SK-N-SH (cell line): ENCODE results near the gene FZD10. TPM values are rescaled to one million over a fixed set of nuclear protein-coding genes. Genes with fewer than 3 reads are reported as not detected.

Experiments used
- CTCF ChIA-PET: fragments of 300-600, 350-600 bp; formaldehyde crosslinking; extraction: SDS; loops from one replicate; lab custom pipeline; 2021; lab: Yijun Ruan, JAX
- POLR2A ChIA-PET: fragments of 350-600 bp; sonication (Branson Sonifier 250); formaldehyde crosslinking; extraction: SDS; loops from one replicate; lab custom pipeline; 2020; ENCODE audit warnings: antibody characterized with exemption, inconsistent platforms; lab: Yijun Ruan, JAX
- DNase-seq: peaks from one replicate; pipeline ENCODE4 v3.0.0; 2012
- H2AFZ ChIP-seq: fragments of 200-600 bp; sonication (generic); 2 replicates; pipeline ENCODE4 v1.8.1; 2016; ENCODE audit warnings: antibody characterized with exemption, mild to moderate bottlenecking, low read depth
- H3F3A ChIP-seq: fragments of 200-600 bp; sonication (generic); replicated peaks from 2 replicates; pipeline ENCODE3; 2016; ENCODE audit warnings: antibody characterized with exemption, mild to moderate bottlenecking; ENCODE audit not compliant: insufficient read depth
- H3K27ac ChIP-seq, 2 experiments: fragments of 200-500 bp in 1 of 2; fragments of 200-600 bp in 1 of 2; sonication (Bioruptor generic) in 1 of 2; sonication (generic), shearing (Covaris generic) in 1 of 2; 2 replicates each; pipeline versions ENCODE4 v1.5.1 to v1.6.1; 2014 to 2016; ENCODE audit warnings: low read depth in 2 of 2, inconsistent platforms in 1 of 2, low read length in 1 of 2, mild to moderate bottlenecking in 1 of 2, mixed read lengths in 1 of 2
- H3K27me3 ChIP-seq: fragments of 200-600 bp; sonication (generic), shearing (Covaris generic); 2 replicates; pipeline ENCODE4 v1.6.1; 2016; ENCODE audit warnings: mixed run types; ENCODE audit not compliant: insufficient read depth
- H3K36me3 ChIP-seq, 2 experiments: fragments of 200-500 bp in 1 of 2; fragments of 200-600 bp in 1 of 2; sonication (Bioruptor generic) in 1 of 2; sonication (generic) in 1 of 2; replicated peaks in 1 of 2; 2 replicates each; pipeline versions ENCODE3 to v1.5.1; 2014 to 2016; ENCODE audit warnings: low read length in 1 of 2, mild to moderate bottlenecking in 1 of 2; ENCODE audit not compliant: insufficient read depth in 2 of 2, control insufficient read depth in 1 of 2
- H3K4me1 ChIP-seq, 2 experiments: fragments of 200-500 bp in 1 of 2; fragments of 200-600 bp in 1 of 2; sonication (Bioruptor generic) in 1 of 2; sonication (generic), shearing (Covaris generic) in 1 of 2; 2 replicates each; pipeline versions ENCODE4 v1.5.1 to v1.6.1; 2014 to 2016; ENCODE audit warnings: low read depth in 1 of 2, low read length in 1 of 2, mixed run types in 1 of 2; ENCODE audit not compliant: insufficient read depth in 2 of 2, control insufficient read depth in 1 of 2
- H3K4me2 ChIP-seq: fragments of 200-600 bp; sonication (generic), shearing (Covaris generic); 2 replicates; pipeline ENCODE4 v1.6.1; 2017; ENCODE audit warnings: mixed run types
- H3K4me3 ChIP-seq, 2 experiments: fragments of 200-500 bp in 1 of 2; fragments of 200-600 bp in 1 of 2; sonication (Bioruptor generic) in 1 of 2; sonication (generic), shearing (Covaris generic) in 1 of 2; 2 replicates each; pipeline versions ENCODE4 v1.5.1 to v1.8.1; 2014 to 2016; ENCODE audit warnings: low read depth in 2 of 2, inconsistent platforms in 1 of 2, low read length in 1 of 2, mild to moderate bottlenecking in 1 of 2, mixed read lengths in 1 of 2, moderate library complexity in 1 of 2
- H3K79me2 ChIP-seq: fragments of 200-600 bp; sonication (generic); 2 replicates; pipeline ENCODE4 v1.8.1; 2017; ENCODE audit warnings: mild to moderate bottlenecking; ENCODE audit not compliant: insufficient read depth
- H3K9ac ChIP-seq: fragments of 200-600 bp; sonication (generic); 2 replicates; pipeline ENCODE4 v1.6.1; 2017; ENCODE audit warnings: mixed run types
- H3K9me2 ChIP-seq: fragments of 200-600 bp; sonication (generic); 2 replicates; pipeline ENCODE4 v1.6.1; 2017; ENCODE audit warnings: mixed run types
- H3K9me3 ChIP-seq: fragments of 200-600 bp; sonication (generic); 2 replicates; pipeline ENCODE4 v1.6.1; 2017; ENCODE audit warnings: mixed run types, mild to moderate bottlenecking, moderate library complexity
- H4K20me1 ChIP-seq: fragments of 200-600 bp; sonication (generic); 2 replicates; pipeline ENCODE4 v1.6.1; 2017; ENCODE audit warnings: mild to moderate bottlenecking, mixed run types; ENCODE audit not compliant: insufficient read depth
- ELF1 ChIP-seq: IDR thresholded peaks from 2 replicates; pipeline ENCODE4 v1.4.0; 2012
- EZH2phosphoT487 ChIP-seq: fragments of 200-600 bp; sonication (generic); IDR thresholded peaks from 2 replicates; pipeline ENCODE4 v1.6.1; 2017; ENCODE audit warnings: low read depth, mixed run types, mild to moderate bottlenecking, antibody characterized with exemption, moderate library complexity, borderline replicate concordance
- FOSL2 ChIP-seq: IDR thresholded peaks from 2 replicates; pipeline ENCODE4 v1.4.0; 2012; ENCODE audit warnings: low read depth, mild to moderate bottlenecking, moderate library complexity, borderline replicate concordance
- FOXJ3 ChIP-seq: sonication (generic); formaldehyde crosslinking; IDR thresholded peaks from 2 replicates; pipeline ENCODE4 v1.5.1; 2020; ENCODE audit warnings: mild to moderate bottlenecking, missing genetic modification reagents
- JUND ChIP-seq: IDR thresholded peaks from 2 replicates; pipeline ENCODE4 v1.4.0; 2012
- MEF2A ChIP-seq: IDR thresholded peaks from 2 replicates; pipeline ENCODE4 v1.4.0; 2012; ENCODE audit warnings: low read depth, borderline replicate concordance
- RCOR1 ChIP-seq: fragments of 150-350 bp; IDR thresholded peaks from 2 replicates; pipeline ENCODE4 v1.6.1; 2017; ENCODE audit warnings: antibody characterized with exemption, low read length
- REST ChIP-seq: IDR thresholded peaks from 2 replicates; pipeline ENCODE4 v1.6.1; 2012; ENCODE audit warnings: mild to moderate bottlenecking, low read depth, low read length, moderate library complexity
- RFX5 ChIP-seq: IDR thresholded peaks from 2 replicates; pipeline ENCODE4 v1.6.1; 2012; ENCODE audit warnings: mild to moderate bottlenecking, improper control_type of control experiment, low read length
- SIN3A ChIP-seq: IDR thresholded peaks from 2 replicates; pipeline ENCODE4 v1.6.1; 2012; ENCODE audit warnings: low read depth, mild to moderate bottlenecking, low read length, moderate library complexity, borderline replicate concordance
- TCF12 ChIP-seq: IDR thresholded peaks from 2 replicates; pipeline ENCODE4 v1.4.0; 2012
- YY1 ChIP-seq: IDR thresholded peaks from 2 replicates; pipeline ENCODE4 v1.4.0; 2012; ENCODE audit warnings: low read depth, mild to moderate bottlenecking
- WGBS: methylation state at CpG from one replicate; pipeline ENCODE4 v1.1.6; 2017; ENCODE audit warnings: low lambda C conversion rate; 5-methylcytosine and 5-hydroxymethylcytosine counted together
- polyA plus RNA-seq, 3 experiments: library from polyadenylated mRNA; depleted of rRNA; stranded (reverse); fragments of >200 nt; gene quantifications; 2 replicates each; pipeline ENCODE4 v1.2.3, GENCODE V29; 2012
- TF ChIP-seq, protein P1 (sequence below): fragments of 150-350 bp; IDR thresholded peaks from 2 replicates; pipeline ENCODE4 v1.6.1; 2016; ENCODE audit warnings: mild to moderate bottlenecking, low read depth, low read length

FZD10 gene
- polyA plus RNA-seq, 1 of the 3 experiments (the other 2 are of a cell fraction): not detected

DNA sequence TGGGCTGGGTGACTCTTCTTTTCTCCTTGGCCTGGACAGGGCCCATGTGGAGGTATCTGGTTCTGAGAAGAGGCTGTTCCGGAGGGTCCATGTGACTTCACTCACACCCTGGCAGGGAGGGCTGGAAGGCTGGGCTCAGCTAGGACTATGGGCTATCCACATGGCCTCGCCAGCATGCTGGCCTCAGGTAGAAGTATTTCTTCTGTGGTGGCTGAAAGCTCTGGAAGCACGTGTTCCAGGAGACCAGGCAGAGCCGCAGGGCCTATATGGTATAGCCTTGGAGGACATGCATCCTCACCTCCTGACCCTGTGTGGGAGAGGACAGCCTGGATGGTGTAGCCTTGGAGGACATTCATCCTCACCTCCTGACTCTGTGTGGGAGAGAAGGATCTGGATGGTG is 38.2 kb upstream of the FZD10 start:
- 27% methylated on average over 4 of the region's 4 CpGs for WGBS
- no peak overlapping the region for H3K4me2 ChIP-seq
- POLR2A ChIA-PET: no interaction called here

More for the DNA sequence above, 38.2 kb upstream of the FZD10 start:
- Histone ChIP-seq H3K27me3 (no peaks in the 10 kb centered on the region), H3K9ac (no peak overlapping the region), H3K27ac (no peak overlapping the region), H3K9me3 (no peaks in the 10 kb centered on the region), H3K79me2 (no peaks in the 10 kb centered on the region), H2AFZ (no peak overlapping the region), H3K36me3 (no peaks in the 10 kb centered on the region), H3K4me3 (no peak overlapping the region), H3K4me1 (no peaks in the 10 kb centered on the region; a peak in 1 of 4 replicates), H3F3A (no peaks in the 10 kb centered on the region), H3K9me2 (no peaks in the 10 kb centered on the region), H4K20me1 (no peaks in the 10 kb centered on the region)
- no peak for DNase-seq
- CTCF ChIA-PET: interaction anchor here (0.9 to 1.2 kb wide), 2 partner anchors 11 to 82 kb away, joined by 3 to 4 read pairs; no protein-coding TSS in a partner anchor
- TF ChIP-seq JUND: no peak
- TF ChIP-seq FOXJ3 (CRISPR knock-in tag): no peak
- TF ChIP-seq YY1: no peak
- no peak for TF ChIP-seq MEF2A
- TF ChIP-seq TCF12: no peak
- TF ChIP-seq, protein P1, sequence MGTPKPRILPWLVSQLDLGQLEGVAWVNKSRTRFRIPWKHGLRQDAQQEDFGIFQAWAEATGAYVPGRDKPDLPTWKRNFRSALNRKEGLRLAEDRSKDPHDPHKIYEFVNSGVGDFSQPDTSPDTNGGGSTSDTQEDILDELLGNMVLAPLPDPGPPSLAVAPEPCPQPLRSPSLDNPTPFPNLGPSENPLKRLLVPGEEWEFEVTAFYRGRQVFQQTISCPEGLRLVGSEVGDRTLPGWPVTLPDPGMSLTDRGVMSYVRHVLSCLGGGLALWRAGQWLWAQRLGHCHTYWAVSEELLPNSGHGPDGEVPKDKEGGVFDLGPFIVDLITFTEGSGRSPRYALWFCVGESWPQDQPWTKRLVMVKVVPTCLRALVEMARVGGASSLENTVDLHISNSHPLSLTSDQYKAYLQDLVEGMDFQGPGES: no peak
- no peak for TF ChIP-seq SIN3A
- TF ChIP-seq FOSL2: no peak
- no peak for TF ChIP-seq EZH2phosphoT487
- TF ChIP-seq RFX5: no peak
- no peak for TF ChIP-seq RCOR1
- TF ChIP-seq ELF1: no peak
- TF ChIP-seq REST: no peak
